ENCODE data around the gene HOXC5. TPM values are rescaled to one million over a fixed set of nuclear protein-coding genes. Genes with fewer than 3 reads are reported as not detected.

HOXC5 gene
- total RNA-seq, 1 donor from 2014 or later: not detected

- Mint-ChIP-seq H3K4me1 (ENCODE audit: unreplicated experiment) (peaks cover 19% of the 10 kb centered on the region), H3K4me3 (ENCODE audit: unreplicated experiment) (no peak overlapping the region), H3K36me3 (ENCODE audit: low read depth, unreplicated experiment) (no peaks in the 10 kb centered on the region), H3K27ac (ENCODE audit: unreplicated experiment) (no peak overlapping the region), H3K27me3 (ENCODE audit: unreplicated experiment) (peaks cover 43% of the 10 kb centered on the region), H3K9me3 (ENCODE audit: unreplicated experiment) (no peaks in the 10 kb centered on the region)
- DNase-seq (ENCODE audit: low spot score): peak; percentile 66
- TF ChIP-seq, protein P1, sequence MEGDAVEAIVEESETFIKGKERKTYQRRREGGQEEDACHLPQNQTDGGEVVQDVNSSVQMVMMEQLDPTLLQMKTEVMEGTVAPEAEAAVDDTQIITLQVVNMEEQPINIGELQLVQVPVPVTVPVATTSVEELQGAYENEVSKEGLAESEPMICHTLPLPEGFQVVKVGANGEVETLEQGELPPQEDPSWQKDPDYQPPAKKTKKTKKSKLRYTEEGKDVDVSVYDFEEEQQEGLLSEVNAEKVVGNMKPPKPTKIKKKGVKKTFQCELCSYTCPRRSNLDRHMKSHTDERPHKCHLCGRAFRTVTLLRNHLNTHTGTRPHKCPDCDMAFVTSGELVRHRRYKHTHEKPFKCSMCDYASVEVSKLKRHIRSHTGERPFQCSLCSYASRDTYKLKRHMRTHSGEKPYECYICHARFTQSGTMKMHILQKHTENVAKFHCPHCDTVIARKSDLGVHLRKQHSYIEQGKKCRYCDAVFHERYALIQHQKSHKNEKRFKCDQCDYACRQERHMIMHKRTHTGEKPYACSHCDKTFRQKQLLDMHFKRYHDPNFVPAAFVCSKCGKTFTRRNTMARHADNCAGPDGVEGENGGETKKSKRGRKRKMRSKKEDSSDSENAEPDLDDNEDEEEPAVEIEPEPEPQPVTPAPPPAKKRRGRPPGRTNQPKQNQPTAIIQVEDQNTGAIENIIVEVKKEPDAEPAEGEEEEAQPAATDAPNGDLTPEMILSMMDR (IDR thresholded peaks at IDR 0.05; ENCODE audit: unreplicated experiment): no peak
Observed at GRCh38 chr12:54017878-54018467, 14.9 kb upstream of the HOXC5 start.

DNA sequence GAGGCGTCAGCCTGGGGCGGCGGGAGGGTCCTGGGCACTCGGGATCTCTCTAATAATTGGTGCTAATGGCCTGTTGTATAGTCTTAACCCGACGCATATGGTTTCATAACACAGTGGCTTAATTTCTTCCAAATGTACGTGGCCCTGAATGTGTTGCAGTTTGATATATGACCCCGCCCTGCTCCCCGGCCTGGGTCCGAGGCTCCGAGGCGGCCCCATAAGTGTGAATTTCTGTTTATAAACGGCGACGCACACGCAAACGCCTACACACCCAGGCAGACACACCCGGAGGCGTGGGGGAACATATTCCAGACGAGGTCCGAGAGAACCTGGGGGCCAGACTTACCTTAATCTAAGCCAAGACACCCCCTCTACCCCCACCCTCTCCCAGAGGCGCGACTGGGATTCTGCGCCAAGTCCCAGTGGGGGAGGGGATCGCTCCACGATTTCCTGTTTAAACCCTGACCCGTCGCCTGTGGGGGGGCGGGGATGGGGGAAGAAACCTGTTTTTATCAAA lies 14.3 kb upstream of the HOXC5 start:
- peaks cover 38% of the 10 kb centered on the region for H3K27me3 Mint-ChIP-seq (ENCODE audit: unreplicated experiment)
- no peak for DNase-seq (ENCODE audit: low spot score)
- H3K4me1 Mint-ChIP-seq (ENCODE audit: unreplicated experiment): peaks cover 14% of the 10 kb centered on the region
- no peaks in the 10 kb centered on the region for H3K9me3 Mint-ChIP-seq (ENCODE audit: unreplicated experiment)
- H3K4me3 Mint-ChIP-seq (ENCODE audit: unreplicated experiment): no peak overlapping the region
- TF ChIP-seq, protein P1 (IDR thresholded peaks at IDR 0.05; ENCODE audit: unreplicated experiment): no peak
- no peaks in the 10 kb centered on the region for H3K36me3 Mint-ChIP-seq (ENCODE audit: low read depth, unreplicated experiment)
- no peak overlapping the region for H3K27ac Mint-ChIP-seq (ENCODE audit: unreplicated experiment)

DNA sequence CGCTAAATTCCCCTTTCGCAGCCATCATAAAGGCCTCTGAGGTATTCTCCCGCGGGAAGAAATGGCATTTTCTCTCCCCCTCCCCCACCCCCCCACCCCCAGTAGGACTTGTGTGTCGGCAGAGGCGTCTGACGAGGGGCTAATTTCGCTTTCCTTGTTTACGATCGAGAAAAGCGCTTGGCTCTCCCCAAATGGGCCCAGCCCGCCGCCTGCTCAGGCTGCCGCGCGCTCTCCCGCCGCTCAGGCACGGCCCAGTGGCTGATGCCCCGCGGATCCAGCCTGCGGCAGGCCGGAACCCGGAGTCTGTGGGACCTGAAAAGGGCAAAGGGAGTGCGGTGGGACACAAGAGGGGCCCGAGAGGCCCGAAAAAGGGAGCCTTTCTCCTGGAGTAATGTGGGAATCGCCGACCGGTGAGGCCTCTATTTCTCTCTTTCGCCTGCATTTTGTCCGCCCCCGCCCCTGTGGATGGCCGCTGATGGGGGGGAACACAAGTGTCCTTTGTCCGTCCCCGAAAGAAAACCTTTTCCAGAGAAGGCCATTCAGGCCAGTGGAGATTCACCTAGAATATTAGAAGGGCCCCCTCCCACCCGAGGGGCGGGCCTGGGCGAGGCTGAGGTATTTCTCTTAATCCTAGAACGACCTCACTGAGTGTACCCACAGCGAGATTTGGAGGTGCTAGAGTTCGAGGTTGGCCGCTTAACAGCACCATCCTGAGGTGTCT lies 13.6 kb upstream of the HOXC5 start:
- DNase-seq (ENCODE audit: low spot score): no peak
- Mint-ChIP-seq H3K27me3 (ENCODE audit: unreplicated experiment) (peaks cover 40% of the 10 kb centered on the region), H3K36me3 (ENCODE audit: low read depth, unreplicated experiment) (no peaks in the 10 kb centered on the region), H3K9me3 (ENCODE audit: unreplicated experiment) (no peaks in the 10 kb centered on the region), H3K4me3 (ENCODE audit: unreplicated experiment) (no peak overlapping the region), H3K27ac (ENCODE audit: unreplicated experiment) (no peak overlapping the region), H3K4me1 (ENCODE audit: unreplicated experiment) (peaks cover 14% of the 10 kb centered on the region)
- TF ChIP-seq, protein P1 (IDR thresholded peaks at IDR 0.05; ENCODE audit: unreplicated experiment): no peak

DNA sequence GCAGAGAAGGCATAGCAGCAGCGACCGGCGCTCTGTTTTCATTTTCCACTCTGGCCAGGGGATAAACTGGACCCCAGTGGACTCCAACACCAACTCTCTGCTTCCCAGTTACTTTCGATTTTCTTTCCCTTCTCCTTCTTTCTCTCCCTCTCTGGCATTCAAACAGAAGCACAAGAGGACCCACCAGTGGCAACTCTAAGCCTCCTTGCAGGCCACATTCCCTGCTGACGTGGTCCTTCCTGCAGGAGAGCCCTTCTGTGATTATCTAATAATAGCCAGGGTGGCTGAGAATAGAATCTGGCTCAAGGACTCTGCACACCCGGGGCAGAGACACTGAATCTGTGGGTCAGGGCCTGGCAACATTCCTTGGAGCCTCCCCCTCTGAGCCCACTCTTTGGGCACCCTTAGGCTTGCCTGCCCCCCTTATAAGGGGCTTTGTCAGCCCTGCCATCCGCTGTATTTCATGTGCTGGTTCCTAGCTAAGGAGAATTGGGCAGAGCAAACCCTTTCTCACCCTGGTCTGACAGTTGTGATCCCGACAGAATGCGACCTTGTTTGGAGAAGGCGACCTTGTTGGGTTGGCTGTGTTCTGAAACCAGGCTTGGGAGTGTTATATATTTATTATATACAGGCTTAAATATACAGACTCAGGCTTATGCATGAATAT lies 12.8 kb upstream of the HOXC5 start:
- TF ChIP-seq, protein P1 (IDR thresholded peaks at IDR 0.05; ENCODE audit: unreplicated experiment): no peak
- Mint-ChIP-seq H3K27ac (ENCODE audit: unreplicated experiment) (no peak overlapping the region), H3K4me1 (ENCODE audit: unreplicated experiment) (peaks cover 14% of the 10 kb centered on the region), H3K4me3 (ENCODE audit: unreplicated experiment) (no peak overlapping the region), H3K9me3 (ENCODE audit: unreplicated experiment) (no peaks in the 10 kb centered on the region), H3K27me3 (ENCODE audit: unreplicated experiment) (peaks cover 38% of the 10 kb centered on the region), H3K36me3 (ENCODE audit: low read depth, unreplicated experiment) (no peaks in the 10 kb centered on the region)
- no peak for DNase-seq (ENCODE audit: low spot score)
